Measurements from ENCODE around the gene SOX10.
"Not testable (repeated sequence)": the region's sequence is repeated elsewhere in the genome, so short reads cannot be mapped to it uniquely, and the experiment has no call there.

SOX10 gene

GRCh38 chr22:37951305-37951704 is 33.0 kb downstream of the SOX10 start:
- Histone ChIP-seq H3K4me1 (ENCODE audit: control insufficient read depth, insufficient read depth, low read length, poor library complexity, severe bottlenecking) (peaks cover 13% of the 10 kb centered on the region), H3K4me3 (ENCODE audit: insufficient read depth, low read depth, low read length, poor library complexity, severe bottlenecking) (no peak overlapping the region), H3K9me3 (ENCODE audit: control insufficient read depth, low read length) (no peaks in the 10 kb centered on the region), H3K36me3 (ENCODE audit: control insufficient read depth, insufficient read depth, low read length) (no peaks in the 10 kb centered on the region), H3K27ac (ENCODE audit: insufficient read depth, low read length, poor library complexity, severe bottlenecking) (no peak overlapping the region), H3K27me3 (replicated peaks; ENCODE audit: control insufficient read depth, insufficient read depth, low read length, poor library complexity, severe bottlenecking) (peaks cover 3% of the 10 kb centered on the region)
- no peak for DNase-seq

GRCh38 chr22:37947142-37947795 is 37.1 kb downstream of the SOX10 start:
- not testable (repeated sequence) for DNase-seq; H3K9me3 ChIP-seq (ENCODE audit: control insufficient read depth, low read length); H3K4me1 ChIP-seq (ENCODE audit: control insufficient read depth, insufficient read depth, low read length, poor library complexity, severe bottlenecking); H3K27ac ChIP-seq (ENCODE audit: insufficient read depth, low read length, poor library complexity, severe bottlenecking); H3K4me3 ChIP-seq (ENCODE audit: insufficient read depth, low read depth, low read length, poor library complexity, severe bottlenecking); H3K36me3 ChIP-seq (ENCODE audit: control insufficient read depth, insufficient read depth, low read length); H3K27me3 ChIP-seq (replicated peaks; ENCODE audit: control insufficient read depth, insufficient read depth, low read length, poor library complexity, severe bottlenecking)

- not testable (repeated sequence) for H3K4me3 ChIP-seq (ENCODE audit: insufficient read depth, low read depth, low read length, poor library complexity, severe bottlenecking); DNase-seq; H3K36me3 ChIP-seq (ENCODE audit: control insufficient read depth, insufficient read depth, low read length); H3K9me3 ChIP-seq (ENCODE audit: control insufficient read depth, low read length); H3K27me3 ChIP-seq (replicated peaks; ENCODE audit: control insufficient read depth, insufficient read depth, low read length, poor library complexity, severe bottlenecking); H3K27ac ChIP-seq (ENCODE audit: insufficient read depth, low read length, poor library complexity, severe bottlenecking); H3K4me1 ChIP-seq (ENCODE audit: control insufficient read depth, insufficient read depth, low read length, poor library complexity, severe bottlenecking)
Measured at GRCh38 chr22:37944423-37944822, 39.9 kb downstream of the SOX10 start.

GRCh38 chr22:37943825-37944198 is 40.5 kb downstream of the SOX10 start:
- H3K9me3 ChIP-seq (ENCODE audit: control insufficient read depth, low read length), result no peaks in the 10 kb centered on the region
- H3K4me1 ChIP-seq (ENCODE audit: control insufficient read depth, insufficient read depth, low read length, poor library complexity, severe bottlenecking), result no peaks in the 10 kb centered on the region
- peaks cover 6% of the 10 kb centered on the region for H3K36me3 ChIP-seq (ENCODE audit: control insufficient read depth, insufficient read depth, low read length)
- no peak overlapping the region for H3K4me3 ChIP-seq (ENCODE audit: insufficient read depth, low read depth, low read length, poor library complexity, severe bottlenecking)
- H3K27ac ChIP-seq (ENCODE audit: insufficient read depth, low read length, poor library complexity, severe bottlenecking), result no peak overlapping the region
- DNase-seq, result no peak
- no peaks in the 10 kb centered on the region for H3K27me3 ChIP-seq (replicated peaks; ENCODE audit: control insufficient read depth, insufficient read depth, low read length, poor library complexity, severe bottlenecking)

- Histone ChIP-seq H3K27me3 (replicated peaks; ENCODE audit: control insufficient read depth, insufficient read depth, low read length, poor library complexity, severe bottlenecking) (no peaks in the 10 kb centered on the region), H3K4me3 (ENCODE audit: insufficient read depth, low read depth, low read length, poor library complexity, severe bottlenecking) (no peak overlapping the region), H3K36me3 (ENCODE audit: control insufficient read depth, insufficient read depth, low read length) (peaks cover 6% of the 10 kb centered on the region), H3K9me3 (ENCODE audit: control insufficient read depth, low read length) (no peaks in the 10 kb centered on the region), H3K27ac (ENCODE audit: insufficient read depth, low read length, poor library complexity, severe bottlenecking) (no peak overlapping the region), H3K4me1 (ENCODE audit: control insufficient read depth, insufficient read depth, low read length, poor library complexity, severe bottlenecking) (no peaks in the 10 kb centered on the region)
- no peak for DNase-seq
Measured at GRCh38 chr22:37943136-37943824, 41.1 kb downstream of the SOX10 start.

GRCh38 chr22:37942133-37942532 is 42.2 kb downstream of the SOX10 start:
- Histone ChIP-seq H3K27me3 (replicated peaks; ENCODE audit: control insufficient read depth, insufficient read depth, low read length, poor library complexity, severe bottlenecking) (no peaks in the 10 kb centered on the region), H3K36me3 (ENCODE audit: control insufficient read depth, insufficient read depth, low read length) (peaks cover 6% of the 10 kb centered on the region), H3K4me3 (ENCODE audit: insufficient read depth, low read depth, low read length, poor library complexity, severe bottlenecking) (no peak overlapping the region), H3K27ac (ENCODE audit: insufficient read depth, low read length, poor library complexity, severe bottlenecking) (no peak overlapping the region), H3K9me3 (ENCODE audit: control insufficient read depth, low read length) (no peaks in the 10 kb centered on the region), H3K4me1 (ENCODE audit: control insufficient read depth, insufficient read depth, low read length, poor library complexity, severe bottlenecking) (no peaks in the 10 kb centered on the region)
- no peak for DNase-seq

GRCh38 chr22:37940698-37941376 is 43.5 kb downstream of the SOX10 start:
- no peak for DNase-seq
- no peak overlapping the region for H3K27ac ChIP-seq (ENCODE audit: insufficient read depth, low read length, poor library complexity, severe bottlenecking)
- H3K4me3 ChIP-seq (ENCODE audit: insufficient read depth, low read depth, low read length, poor library complexity, severe bottlenecking), result no peak overlapping the region
- no peaks in the 10 kb centered on the region for H3K27me3 ChIP-seq (replicated peaks; ENCODE audit: control insufficient read depth, insufficient read depth, low read length, poor library complexity, severe bottlenecking)
- H3K9me3 ChIP-seq (ENCODE audit: control insufficient read depth, low read length), result no peaks in the 10 kb centered on the region
- H3K36me3 ChIP-seq (ENCODE audit: control insufficient read depth, insufficient read depth, low read length), result peaks cover 6% of the 10 kb centered on the region
- H3K4me1 ChIP-seq (ENCODE audit: control insufficient read depth, insufficient read depth, low read length, poor library complexity, severe bottlenecking), result no peaks in the 10 kb centered on the region

GRCh38 chr22:37933711-37934376 is 50.5 kb downstream of the SOX10 start:
- no peaks in the 10 kb centered on the region for H3K9me3 ChIP-seq (ENCODE audit: control insufficient read depth, low read length)
- H3K4me1 ChIP-seq (ENCODE audit: control insufficient read depth, insufficient read depth, low read length, poor library complexity, severe bottlenecking), result peaks cover 7% of the 10 kb centered on the region
- peaks cover 14% of the 10 kb centered on the region for H3K36me3 ChIP-seq (ENCODE audit: control insufficient read depth, insufficient read depth, low read length)
- H3K4me3 ChIP-seq (ENCODE audit: insufficient read depth, low read depth, low read length, poor library complexity, severe bottlenecking), result no peak overlapping the region
- peak; percentile 61 to 67 (median 61) for DNase-seq
- H3K27ac ChIP-seq (ENCODE audit: insufficient read depth, low read length, poor library complexity, severe bottlenecking), result no peak overlapping the region
- H3K27me3 ChIP-seq (replicated peaks; ENCODE audit: control insufficient read depth, insufficient read depth, low read length, poor library complexity, severe bottlenecking), result no peaks in the 10 kb centered on the region

- Histone ChIP-seq H3K9me3 (ENCODE audit: control insufficient read depth, low read length) (no peaks in the 10 kb centered on the region), H3K4me3 (ENCODE audit: insufficient read depth, low read depth, low read length, poor library complexity, severe bottlenecking) (no peak overlapping the region), H3K27ac (ENCODE audit: insufficient read depth, low read length, poor library complexity, severe bottlenecking) (no peak overlapping the region), H3K4me1 (ENCODE audit: control insufficient read depth, insufficient read depth, low read length, poor library complexity, severe bottlenecking) (peaks cover 7% of the 10 kb centered on the region), H3K36me3 (ENCODE audit: control insufficient read depth, insufficient read depth, low read length) (peaks cover 18% of the 10 kb centered on the region), H3K27me3 (replicated peaks; ENCODE audit: control insufficient read depth, insufficient read depth, low read length, poor library complexity, severe bottlenecking) (no peaks in the 10 kb centered on the region)
- DNase-seq, result no peak
Measured at GRCh38 chr22:37932821-37933578, 51.4 kb downstream of the SOX10 start.

Measured in effector memory CD4-positive, alpha-beta T cell (primary cell).